NCI-H69 (cell line): ENCODE measurements around the gene RPGRIP1L.

Experiments used
- DNase-seq: peaks from one replicate; lab custom pipeline; 2025; lab: John Stamatoyannopoulos, UW

The RPGRIP1L gene

DNA sequence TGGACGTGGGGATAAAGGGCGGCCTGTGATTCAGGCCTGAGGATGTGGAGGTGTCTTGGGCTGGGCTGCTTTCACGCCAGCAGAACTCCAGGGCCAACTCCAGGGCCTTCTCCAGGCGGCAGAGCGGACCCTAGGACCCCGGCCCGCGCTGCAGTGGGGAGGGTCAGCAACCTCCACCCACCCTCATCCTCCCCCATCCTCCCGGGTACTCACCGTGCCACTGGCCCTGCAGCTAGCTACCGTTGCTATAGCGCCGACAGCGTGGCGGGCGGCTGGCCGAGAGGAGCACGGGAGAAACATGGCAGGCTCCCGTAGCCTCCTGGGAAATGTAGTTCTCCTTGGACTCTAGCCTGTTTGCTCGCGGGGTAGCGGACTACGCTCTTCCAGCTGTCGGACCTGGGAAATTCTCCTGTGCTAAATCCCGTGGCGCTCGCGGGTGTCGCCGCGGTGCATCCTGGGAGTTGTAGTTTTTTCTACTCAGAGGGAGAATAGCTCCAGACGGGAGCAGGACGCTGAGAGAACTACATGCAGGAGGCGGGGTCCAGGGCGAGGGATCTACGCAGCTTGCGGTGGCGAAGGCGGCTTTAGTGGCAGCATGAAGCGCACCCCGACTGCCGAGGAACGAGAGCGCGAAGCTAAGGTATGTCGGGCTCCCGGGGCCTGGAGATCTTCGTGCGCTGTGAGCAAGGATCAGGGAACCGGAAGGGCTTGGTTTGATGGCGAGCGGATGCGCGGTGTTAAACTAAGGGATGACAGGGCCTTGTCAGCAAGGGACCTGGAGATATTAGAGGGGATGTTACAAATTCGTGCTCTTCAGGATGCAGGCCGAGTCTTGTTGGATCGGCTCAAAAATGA, at the start of gene RPGRIP1L, which contains the start of gene FTO:
RPGRIP1L (minus strand) TSS at position 270 of the 855 bp plus-strand sequence. CDS start 3,136 bp downstream, outside the sequence.
FTO (plus strand) TSS at position 567 of the 855 bp plus-strand sequence.
- peak; percentile 98 for DNase-seq

DNA sequence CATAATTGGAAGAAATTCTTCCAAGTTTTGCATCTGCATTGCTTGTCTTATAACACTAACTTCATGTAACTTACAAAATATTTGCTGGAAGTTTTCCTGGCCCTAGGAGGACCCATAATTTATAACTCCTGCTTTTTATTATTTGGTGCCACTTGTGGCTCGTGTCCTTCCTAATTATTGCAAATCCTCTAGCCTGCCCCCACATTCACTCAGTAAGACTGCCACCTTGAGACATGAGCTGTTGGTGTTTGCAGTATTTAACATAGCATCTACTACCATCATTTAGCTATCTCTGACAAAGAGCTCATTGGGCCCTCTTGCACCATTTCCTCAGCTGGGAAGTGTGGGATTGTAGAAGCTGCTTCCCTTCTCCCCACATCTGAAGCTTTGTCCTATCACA, 49.8 kb upstream of the RPGRIP1L start:
- DNase-seq: peak; percentile 34

DNA sequence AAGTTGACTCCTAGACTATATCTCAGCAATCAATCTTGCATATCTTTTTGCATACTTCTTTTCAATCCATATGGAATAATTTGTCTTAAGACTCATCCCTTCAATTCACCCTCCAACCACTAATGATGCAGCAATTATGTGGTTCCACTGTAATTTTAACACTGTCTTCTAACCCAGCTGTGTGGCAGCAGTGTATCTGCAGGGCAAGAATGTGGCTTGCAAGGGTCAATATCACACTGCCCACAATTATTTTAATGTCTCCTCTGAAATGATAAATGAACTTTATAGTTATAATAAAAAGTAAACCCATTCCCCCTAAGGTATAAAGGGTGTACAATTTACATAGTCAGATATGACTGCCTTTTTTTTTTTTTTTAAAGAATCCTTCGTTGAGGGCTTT, 48.9 kb upstream of the RPGRIP1L start:
- DNase-seq: peak; percentile 58

DNA sequence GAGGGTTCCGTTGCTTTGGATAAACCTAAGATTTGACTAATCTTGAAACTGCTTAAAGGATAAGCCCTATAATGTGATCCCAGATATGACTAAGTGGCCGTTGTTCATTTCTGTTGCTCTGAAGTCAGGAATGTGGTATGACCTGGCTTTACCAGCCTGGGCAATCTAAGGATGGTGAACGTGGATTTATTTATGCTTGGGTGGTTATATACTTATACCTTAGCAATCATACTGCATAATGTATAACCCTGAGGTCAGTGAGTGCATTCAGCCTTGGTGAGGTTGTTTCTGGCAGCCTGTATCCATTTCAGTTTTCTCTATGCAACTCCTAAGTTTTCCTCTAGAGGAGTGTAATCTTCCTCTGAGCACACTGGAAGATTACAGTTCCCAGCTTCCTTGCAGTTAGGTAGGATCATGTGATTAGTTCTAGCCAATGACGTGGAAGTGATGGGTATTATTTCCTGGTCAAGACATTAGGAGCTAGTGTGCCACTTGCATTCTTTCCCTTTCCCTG, 42.2 kb upstream of the RPGRIP1L start:
- DNase-seq: peak; percentile 21

DNA sequence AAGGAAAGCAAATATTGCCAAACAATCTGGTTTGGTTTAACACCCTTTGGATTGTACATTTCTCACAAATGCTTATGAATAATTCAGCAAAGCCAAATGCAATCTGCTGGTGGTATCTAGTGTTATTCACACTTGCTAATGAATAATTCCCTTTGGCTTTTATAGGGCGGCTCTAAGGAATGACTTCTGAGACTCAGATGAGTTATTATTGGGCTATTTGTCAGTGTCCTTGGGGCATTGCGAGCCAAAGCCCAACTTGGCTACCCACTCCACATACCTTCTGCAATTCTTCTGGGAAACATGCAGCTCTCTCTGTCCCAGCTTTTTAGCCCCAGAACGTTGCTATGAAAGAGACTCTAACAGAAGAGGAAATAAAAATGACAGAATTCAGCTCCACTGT, 41.4 kb upstream of the RPGRIP1L start:
- no peak for DNase-seq

DNA sequence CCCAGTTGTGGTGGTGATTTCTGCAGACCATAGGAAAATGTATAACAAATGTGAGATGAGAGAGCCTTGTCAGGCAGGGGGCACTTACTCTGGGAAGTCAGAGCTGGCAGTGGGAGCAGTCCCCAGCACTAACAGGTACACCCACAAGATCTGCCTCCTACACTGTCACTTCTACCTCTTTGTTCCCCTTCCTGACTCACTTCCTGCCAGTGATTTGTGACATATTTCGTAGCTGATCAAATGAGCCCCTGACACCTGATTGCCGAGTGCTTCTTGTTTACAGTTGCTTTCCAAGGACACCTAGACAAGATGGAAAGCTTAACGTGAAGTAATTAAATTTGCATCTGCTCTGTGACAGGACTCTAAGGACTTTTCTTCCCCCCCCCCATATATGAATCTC, 40.8 kb upstream of the RPGRIP1L start:
- peak; percentile 65 for DNase-seq

DNA sequence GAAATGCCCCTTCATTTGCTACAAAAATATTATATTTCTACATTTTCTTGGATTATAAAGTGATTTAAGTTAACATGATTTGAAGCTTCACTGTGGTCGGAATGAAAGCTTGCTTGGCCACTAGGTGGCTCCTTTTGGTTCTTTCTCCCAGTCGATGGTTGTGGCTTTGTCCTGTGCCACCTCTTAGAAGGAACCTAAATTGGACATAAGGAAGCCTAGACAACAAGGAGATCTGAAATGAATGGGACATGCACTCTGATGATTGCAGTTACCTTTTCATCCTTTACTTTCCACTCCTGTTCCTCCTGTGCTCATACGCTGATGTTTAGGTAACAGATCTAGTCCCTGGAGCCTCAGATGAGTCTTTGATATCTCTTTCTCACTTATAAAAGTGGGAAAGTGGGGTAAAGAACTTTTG, 39.5 kb upstream of the RPGRIP1L start:
- DNase-seq: peak; percentile 55

DNA sequence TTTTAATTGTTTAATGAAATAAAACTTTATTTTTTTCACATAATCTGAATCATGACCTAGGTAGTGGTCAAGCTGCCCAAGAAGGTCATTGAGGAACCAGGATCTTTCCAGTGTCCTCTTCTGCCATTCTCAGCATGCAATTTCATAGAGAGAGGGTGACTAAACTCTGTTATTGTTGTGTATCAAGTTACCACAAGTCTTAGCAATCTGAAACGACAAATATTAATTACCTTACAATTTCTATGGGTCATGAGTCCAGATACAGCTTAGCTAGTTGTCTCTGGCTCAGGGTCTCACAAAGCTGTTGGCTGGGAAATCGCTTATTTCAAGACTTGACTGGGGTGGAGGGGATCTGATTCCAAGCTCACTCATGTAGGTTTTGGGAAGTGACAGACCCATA, 37.9 kb upstream of the RPGRIP1L start:
- peak; percentile 14 for DNase-seq

DNA sequence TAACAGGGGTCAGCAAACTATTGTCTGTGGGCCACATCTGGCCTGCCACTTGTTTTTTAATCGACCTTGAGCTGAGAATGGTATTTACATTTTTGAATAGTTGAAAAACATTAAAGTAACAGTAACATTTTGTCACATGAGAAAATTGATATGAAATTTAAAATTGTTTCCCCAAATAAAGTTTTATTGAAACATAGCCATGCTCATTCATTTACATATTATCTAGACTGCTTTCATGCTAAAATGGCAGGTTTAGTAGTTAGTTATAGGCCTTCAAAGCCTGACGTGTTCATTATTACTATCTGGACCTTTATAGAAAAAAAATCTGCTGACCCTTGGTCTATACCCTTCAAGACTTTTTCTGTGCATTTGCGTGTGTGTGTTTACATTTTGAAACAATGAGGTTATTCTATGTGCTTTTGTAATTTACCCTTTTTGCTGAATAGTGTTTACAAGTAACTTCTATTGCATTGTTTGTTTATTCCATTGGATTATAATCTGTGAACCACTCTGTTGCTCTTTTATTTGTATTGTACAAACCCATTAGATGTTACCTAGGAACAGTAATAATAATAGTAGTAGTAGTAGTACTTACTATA, 37.4 kb upstream of the RPGRIP1L start:
- no peak for DNase-seq

DNA sequence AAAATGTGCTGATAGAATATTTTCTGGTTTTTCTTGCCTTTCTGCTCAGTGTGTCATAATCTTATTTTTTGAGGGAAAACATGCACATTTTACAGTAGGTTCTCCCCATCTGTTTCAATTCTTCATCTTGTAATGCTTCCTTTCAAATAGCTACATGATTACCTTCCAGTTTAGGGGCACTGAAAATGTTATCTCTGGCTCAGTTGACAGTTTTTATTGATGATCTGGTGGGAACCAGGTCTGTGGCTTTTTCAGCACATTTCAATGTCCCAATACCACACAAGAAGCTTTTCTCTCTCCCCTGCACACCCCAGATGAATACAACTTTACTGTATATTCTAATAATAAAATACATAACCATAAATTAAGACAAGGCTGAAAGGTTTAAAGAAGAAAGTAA, 36.8 kb upstream of the RPGRIP1L start:
- no peak for DNase-seq

DNA sequence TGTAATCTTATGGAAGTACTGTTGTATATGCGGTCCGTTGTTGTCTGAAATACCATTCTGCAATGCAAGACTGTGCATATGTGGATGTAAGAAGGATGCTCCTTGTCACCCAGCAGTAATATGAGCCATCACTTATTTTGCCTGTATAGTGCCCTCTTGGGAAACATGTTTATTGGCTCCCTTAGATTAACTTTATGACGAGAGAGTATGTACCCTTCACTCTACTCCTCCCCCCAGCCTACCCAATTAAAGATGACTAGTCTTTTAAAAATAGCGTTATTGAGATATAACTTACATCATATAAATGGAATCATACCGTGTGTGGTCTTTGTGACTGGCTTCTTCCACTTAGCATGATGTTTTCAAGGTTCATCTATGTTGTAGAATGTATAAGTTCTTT, 33.9 kb upstream of the RPGRIP1L start:
- peak; percentile 49 for DNase-seq

DNA sequence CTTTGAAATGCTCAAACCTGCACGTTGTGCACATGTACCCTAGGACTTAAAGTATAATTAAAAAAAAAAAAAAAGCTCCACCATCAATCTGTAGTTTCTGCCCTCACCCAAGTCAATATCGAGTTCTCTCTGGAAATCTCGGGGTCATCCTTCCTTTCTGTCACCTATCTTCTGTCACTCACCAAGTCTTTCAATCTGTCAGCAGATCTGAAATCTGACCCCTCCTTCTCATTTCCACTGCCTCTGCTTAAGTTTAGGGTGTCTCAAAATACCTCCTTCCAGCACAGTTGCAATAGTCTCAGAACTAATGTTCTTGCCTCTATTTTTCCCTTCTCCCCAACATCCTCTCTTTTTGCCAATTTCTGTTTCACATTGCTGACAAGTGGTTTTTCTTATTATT, 32.6 kb upstream of the RPGRIP1L start:
- no peak for DNase-seq

DNA sequence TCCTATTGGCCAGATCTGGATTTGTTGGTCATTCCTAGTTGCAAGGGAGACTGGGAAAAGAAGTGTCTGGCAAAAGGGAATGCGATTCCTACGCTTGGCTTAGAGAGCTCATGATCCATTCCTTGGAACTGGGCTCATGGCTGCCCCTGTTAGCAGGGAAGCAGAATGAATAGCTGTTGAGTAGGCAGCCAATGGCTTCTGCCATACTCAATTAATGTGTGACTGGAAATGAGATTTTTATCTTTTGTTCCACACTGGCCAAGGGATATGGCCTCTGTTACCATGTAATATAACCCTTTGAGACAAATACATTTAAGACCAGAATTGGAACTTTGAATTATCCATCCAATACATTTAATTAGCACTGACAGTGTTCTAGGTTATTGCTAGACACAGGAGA, 31.2 kb upstream of the RPGRIP1L start:
- no peak for DNase-seq

DNA sequence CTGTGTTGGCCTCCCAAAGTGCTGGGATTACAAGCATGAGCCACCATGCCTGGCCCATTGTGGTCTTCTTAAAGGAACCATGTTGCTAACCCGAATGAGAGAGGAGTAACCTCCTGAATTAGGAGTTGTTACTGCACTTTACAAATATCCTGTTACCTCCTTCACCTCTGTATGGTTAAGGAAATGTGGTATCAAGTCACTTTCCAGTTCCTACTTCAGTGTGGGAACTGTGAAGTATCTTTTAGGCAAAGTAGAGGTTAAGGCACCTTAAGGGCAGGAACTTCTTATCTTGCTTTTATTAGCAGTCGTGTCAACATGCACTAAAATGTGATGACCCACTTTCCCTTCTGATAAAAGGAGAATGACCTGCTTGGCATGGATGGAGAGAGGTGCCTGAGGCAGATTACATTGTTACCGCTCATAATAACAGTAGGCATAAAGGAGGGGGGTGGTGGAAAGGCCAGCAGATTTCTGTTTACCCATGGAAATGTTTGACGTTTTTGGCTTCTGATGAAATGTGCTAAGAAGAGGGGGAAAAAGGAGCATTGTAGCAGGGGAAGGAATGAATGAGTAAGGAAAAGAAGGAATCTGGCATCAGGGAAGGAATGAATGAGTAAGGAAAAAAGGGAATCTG, 28.8 kb upstream of the RPGRIP1L start:
- peak; percentile 68 for DNase-seq

DNA sequence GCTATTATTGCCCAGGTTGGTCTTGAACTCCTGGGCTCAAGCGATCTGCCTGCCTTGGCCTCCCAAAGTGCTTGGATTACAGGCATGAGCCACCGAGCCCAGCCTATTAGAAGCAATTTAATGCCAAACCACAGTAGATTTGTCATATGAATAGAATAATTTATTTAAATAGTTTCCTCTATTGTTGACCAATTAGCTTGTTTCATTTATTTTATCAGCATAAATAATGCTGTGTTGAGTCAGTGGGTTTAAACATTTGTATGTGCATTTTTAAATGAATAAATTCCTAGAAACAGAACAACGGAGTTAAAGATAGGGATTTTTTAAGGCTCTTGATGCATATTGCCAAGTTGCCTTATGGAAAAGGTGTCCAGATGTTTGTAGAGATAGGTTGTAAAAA, 27.0 kb upstream of the RPGRIP1L start:
- DNase-seq: no peak

DNA sequence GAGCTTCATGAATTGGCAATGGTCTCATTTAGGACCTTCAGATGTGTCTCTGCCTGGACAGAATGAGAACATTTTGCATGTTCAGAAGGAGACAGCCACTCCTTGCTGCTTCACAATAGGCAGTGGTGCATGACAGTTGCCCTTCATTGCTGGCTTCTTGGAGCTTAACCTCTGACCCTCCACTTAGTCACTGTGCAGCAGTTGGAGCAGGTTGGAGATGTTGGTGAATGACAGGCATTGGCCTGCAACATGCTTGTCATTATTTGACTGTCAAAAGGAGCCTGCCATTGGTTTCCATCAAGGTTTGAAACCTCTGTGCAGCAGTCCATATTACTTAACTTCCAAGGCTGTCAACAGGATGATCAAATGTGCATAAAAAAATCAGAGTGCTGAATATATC, 23.0 kb upstream of the RPGRIP1L start:
- peak; percentile 60 for DNase-seq

DNA sequence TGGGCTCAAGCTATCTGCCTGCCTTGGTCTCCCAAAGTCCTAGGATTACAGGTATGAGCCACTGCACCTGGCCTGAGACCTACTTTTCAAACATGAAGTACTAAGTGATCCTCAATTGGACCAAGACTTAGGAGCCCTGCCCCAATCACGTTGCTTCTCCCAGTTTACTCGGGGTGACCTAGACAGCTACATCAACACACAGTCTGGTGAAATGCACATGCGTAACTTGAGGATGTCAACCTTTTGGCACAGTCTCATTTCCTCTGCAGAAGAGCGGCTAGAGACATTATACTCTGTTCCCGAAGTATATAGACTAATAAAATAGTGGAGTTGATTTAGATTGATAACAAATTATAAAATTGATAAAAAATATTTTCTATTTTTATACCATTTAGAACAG, 17.4 kb upstream of the RPGRIP1L start:
- no peak for DNase-seq

DNA sequence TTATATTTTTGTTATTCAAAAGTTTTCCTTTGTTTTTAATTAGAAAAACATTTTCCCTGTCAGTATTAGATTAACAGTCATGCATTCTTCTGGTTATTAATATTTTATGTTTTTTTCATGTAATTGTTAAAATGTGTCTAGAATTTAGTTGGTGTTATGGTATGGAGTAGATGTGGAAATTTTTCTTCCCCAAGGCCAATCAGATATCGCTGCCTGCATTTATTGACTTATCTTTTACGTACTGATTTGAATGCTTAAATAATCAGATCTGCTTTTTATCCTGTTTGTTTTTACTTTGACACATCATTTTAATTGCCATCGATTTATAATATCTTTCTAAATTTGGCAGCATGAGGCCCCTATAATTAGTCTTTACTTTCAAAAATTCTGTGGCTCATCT, 13.9 kb upstream of the RPGRIP1L start:
- peak; percentile 13 for DNase-seq

DNA sequence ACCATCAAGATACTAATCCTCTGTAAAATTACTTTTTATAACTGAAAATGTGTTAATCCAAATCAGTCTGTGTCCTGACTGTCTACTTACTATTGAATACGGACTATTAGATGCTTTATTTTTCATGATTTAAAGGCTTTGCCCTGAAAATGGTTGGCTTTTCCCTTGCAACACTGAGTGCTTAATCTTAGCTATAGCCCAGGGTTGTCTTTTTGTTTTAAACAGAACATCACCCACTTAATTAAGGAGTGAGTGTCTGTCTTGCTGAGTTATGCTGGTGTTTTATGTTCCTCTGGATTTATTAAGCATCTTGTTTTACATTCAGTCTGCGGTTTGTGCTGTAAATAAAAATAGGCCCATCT, 11.3 kb upstream of the RPGRIP1L start:
- DNase-seq: peak; percentile 77

DNA sequence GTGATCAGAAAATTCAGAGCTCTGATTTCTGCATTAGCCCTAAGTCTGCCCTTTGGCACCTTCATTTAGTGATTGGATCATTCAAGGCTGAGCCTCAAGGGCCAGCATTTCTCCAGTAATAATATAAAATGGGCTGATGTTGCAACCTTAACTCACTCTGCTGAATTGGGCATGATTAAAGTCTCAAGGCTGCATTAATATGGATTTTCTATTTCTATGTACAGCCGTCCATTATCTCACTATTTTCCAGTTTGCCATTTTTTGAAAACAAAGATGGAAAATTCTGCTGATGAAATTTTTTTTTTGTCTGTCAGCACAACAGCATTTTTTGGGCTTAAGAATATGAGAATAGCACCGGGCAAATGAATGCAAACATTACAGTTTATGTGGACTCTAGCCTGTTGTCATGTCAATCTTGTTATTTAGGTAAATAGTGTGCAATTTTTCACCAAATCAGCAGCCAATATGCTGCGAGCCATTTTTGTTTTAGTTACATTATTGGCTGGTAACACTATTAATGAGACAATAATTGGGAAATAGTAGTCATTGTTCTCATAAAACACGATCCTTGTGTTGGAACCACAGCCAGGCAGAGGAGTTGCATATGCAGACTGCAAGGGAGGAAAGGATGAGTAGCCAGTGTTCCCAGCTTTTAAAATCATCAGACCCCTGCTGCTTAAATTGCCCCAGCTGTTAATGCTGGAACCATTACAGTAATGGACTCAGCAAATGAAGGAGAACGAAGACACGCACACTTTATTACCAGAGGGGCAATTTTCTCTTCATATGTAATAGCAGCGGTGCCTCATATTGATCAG, 10.8 kb upstream of the RPGRIP1L start:
- peak; percentile 93 for DNase-seq

DNA sequence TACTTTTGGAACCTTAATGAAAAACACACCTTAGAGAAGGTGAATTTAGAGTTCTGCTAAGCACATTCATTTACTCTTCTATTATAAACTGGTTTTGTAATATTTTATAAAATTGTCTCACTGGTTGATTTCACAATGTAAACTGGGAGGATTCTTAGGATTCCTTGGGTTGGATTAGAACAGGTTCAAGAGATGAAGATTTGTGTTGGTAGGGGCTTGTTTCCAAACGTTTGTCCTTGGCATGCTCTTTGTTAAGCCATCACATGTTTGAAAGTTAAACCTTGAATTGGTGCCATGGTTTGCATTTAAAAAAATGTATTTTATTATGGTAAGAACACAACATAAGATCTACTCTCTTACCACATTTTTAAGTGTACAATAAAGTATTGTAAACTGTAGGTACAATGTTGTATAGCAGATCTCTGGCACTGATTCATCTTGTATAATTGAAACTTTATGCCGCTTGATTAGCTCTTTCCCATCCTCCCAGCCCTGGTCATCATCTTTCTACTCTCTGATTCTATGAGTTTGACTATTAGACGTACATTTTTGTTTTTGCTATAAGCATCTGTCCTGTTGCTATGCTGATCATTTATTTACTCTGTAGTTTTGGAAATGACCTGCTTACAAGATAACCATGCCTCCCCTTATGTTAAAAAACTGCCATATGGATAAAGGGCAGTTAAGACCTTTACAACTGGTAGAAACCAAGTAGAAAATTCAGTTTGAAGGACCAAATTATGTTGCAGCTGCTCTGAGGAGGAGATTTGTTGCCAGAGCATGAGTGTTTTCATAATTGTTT, 9.9 kb upstream of the RPGRIP1L start:
- peak; percentile 47 for DNase-seq
